CD4-positive, alpha-beta T cell treated with Interleukin-17A for 1 hour (primary cell): ENCODE results near the gene STN1.

Experiments used
- DNase-seq: peaks from one replicate; pipeline ENCODE4 v3.0.0-alpha.2; 2020

The STN1 gene

GRCh38 chr10:103918053-103918846 is at the start of gene STN1:
TSS of gene STN1 (minus strand) at chr10:103918184. CDS start at chr10:103917594, 590 bp downstream.
- peak; percentile 95 for DNase-seq

GRCh38 chr10:103967448-103968071 is 49.6 kb upstream of the STN1 start:
- peak; percentile 18 for DNase-seq

GRCh38 chr10:103966671-103967447 is 48.9 kb upstream of the STN1 start, which contains the start of gene SLK:
TSS of gene SLK (plus strand) at chr10:103967140. CDS start at chr10:103967746, 606 bp downstream.
- peak; percentile 85 for DNase-seq

- no peak for DNase-seq
Measured at GRCh38 chr10:103960103-103960502, 42.1 kb upstream of the STN1 start.

- DNase-seq: no peak
Measured at GRCh38 chr10:103958996-103959395, 41.0 kb upstream of the STN1 start.

- no peak for DNase-seq
Measured at GRCh38 chr10:103954543-103954942, 36.6 kb upstream of the STN1 start.

- no peak for DNase-seq
Measured at GRCh38 chr10:103951942-103952341, 34.0 kb upstream of the STN1 start.

GRCh38 chr10:103951183-103951582 is 33.2 kb upstream of the STN1 start:
- no peak for DNase-seq

GRCh38 chr10:103949728-103950127 is 31.7 kb upstream of the STN1 start:
- DNase-seq: no peak

GRCh38 chr10:103947799-103948516 is 30.0 kb upstream of the STN1 start:
- DNase-seq: no peak

GRCh38 chr10:103942866-103943265 is 24.9 kb upstream of the STN1 start:
- DNase-seq: no peak

GRCh38 chr10:103941801-103942200 is 23.8 kb upstream of the STN1 start:
- no peak for DNase-seq

GRCh38 chr10:103939522-103939921 is 21.5 kb upstream of the STN1 start:
- DNase-seq: no peak

GRCh38 chr10:103936022-103936421 is 18.0 kb upstream of the STN1 start:
- no peak for DNase-seq

GRCh38 chr10:103934308-103934707 is 16.3 kb upstream of the STN1 start:
- no peak for DNase-seq

GRCh38 chr10:103933557-103934121 is 15.7 kb upstream of the STN1 start:
- DNase-seq: no peak

GRCh38 chr10:103932971-103933370 is 15.0 kb upstream of the STN1 start:
- no peak for DNase-seq

- DNase-seq: no peak
Measured at GRCh38 chr10:103932271-103932670, 14.3 kb upstream of the STN1 start.

GRCh38 chr10:103931603-103932002 is 13.6 kb upstream of the STN1 start:
- DNase-seq: no peak

- DNase-seq: no peak
Measured at GRCh38 chr10:103930881-103931280, 12.9 kb upstream of the STN1 start.

- DNase-seq: no peak
Measured at GRCh38 chr10:103930449-103930848, 12.5 kb upstream of the STN1 start.

- DNase-seq: no peak
Measured at GRCh38 chr10:103929381-103929921, 11.5 kb upstream of the STN1 start.
